GM12875 (cell line): ENCODE results near the gene PTPRQ.

ENCODE experiments used
- H3K4me3 ChIP-seq: one replicate; pipeline ENCODE4 v1.5.1; 2011; ENCODE audit warnings: low read depth, low read length, control low read depth
- CTCF ChIP-seq: IDR thresholded peaks from 2 replicates; pipeline ENCODE4 v1.5.1; 2011; ENCODE audit warnings: low read depth, mild to moderate bottlenecking, control low read depth, inconsistent platforms, low read length, moderate library complexity, borderline replicate concordance; ENCODE audit not compliant: insufficient read depth

Gene PTPRQ

GRCh38 chr12:80582431-80582830 is 138.4 kb downstream of the PTPRQ start:
- no peak overlapping the region for H3K4me3 ChIP-seq
- TF ChIP-seq CTCF: no peak

DNA sequence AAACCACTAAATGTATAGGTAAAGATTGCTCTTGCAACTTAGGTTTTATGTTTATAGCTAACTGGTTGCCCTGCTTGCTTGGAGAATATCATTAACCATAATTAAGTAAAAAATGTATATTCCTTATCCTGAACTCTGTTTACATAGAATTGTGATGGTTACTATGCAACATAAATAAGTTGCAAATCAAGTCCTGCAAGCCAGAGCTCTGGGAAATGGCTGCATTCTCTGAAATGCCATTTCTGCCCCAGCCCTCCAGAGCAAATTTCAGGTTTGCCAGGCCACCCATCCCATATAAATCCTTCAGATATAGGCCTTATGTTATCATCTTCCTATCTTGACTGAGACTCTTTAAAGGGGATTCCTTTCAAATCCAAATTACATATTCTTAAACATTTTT is 145.0 kb downstream of the PTPRQ start:
- H3K4me3 ChIP-seq: no peak overlapping the region
- no peak for TF ChIP-seq CTCF

- H3K4me3 ChIP-seq: no peak overlapping the region
- no peak for TF ChIP-seq CTCF
These were observed 146.1 kb downstream of the PTPRQ start for GRCh38 chr12:80590085-80590484.

GRCh38 chr12:80593766-80594165 is 149.7 kb downstream of the PTPRQ start:
- TF ChIP-seq CTCF: no peak

DNA sequence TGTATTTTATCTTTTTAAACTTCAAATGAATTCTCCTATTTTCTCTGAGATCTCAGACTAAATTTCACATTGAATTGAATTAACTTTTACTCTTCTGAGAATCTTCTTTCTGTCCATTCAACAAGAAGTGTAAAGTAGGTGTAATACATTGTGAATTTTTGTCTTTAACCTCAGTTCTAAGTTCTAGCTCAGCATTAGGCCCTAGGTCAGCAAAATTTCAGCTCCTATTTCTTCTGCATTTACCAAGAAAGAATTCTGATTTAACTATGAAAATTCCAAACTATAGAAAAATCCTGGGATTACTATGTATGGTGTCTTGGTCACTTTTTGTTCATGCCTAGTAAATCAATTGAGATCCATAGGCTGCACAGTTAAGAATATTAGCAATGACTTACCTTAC is 152.5 kb downstream of the PTPRQ start:
- TF ChIP-seq CTCF: no peak
- no peak overlapping the region for H3K4me3 ChIP-seq

More at GRCh38 chr12:80593766-80594165, 149.7 kb downstream of the PTPRQ start:
- no peak overlapping the region for H3K4me3 ChIP-seq

GRCh38 chr12:80598004-80598606 is 154.1 kb downstream of the PTPRQ start:
- H3K4me3 ChIP-seq: no peak overlapping the region
- TF ChIP-seq CTCF: no peak

DNA sequence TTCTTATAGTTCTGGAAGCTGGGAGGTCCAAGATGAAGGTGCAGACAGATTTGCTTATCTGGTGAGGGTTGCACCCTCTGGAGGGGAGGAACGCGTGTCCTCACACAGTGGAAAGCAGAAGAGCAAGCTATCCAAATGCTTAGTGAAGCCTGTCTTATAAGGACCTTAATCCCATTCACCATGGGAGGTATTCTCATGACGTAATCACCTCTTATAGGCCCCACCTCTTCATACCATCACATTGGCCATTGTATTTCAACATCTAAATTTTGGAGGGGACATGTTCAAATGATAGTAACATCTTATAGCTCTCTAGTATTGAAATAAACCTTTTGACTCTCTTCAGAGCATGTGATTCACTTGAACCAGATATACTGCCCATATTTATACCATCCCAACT is 158.4 kb downstream of the PTPRQ start:
- no peak overlapping the region for H3K4me3 ChIP-seq
- TF ChIP-seq CTCF: no peak
